GM18861 (cell line): ENCODE data around the gene ZNF566.

Experiments
- ATAC-seq: cut with Tn5 transposase; IDR thresholded peaks from one replicate; pipeline ENCODE4 v1.9.1; 2021; ENCODE audit not compliant: unreplicated experiment

The ZNF566 gene

GRCh38 chr19:36449059-36449670, 40.2 kb downstream of the ZNF566 start:
- no peak for ATAC-seq

GRCh38 chr19:36441339-36441738, 48.0 kb downstream of the ZNF566 start:
- no peak for ATAC-seq

- no peak for ATAC-seq
Measured at GRCh38 chr19:36436531-36436930, 52.8 kb downstream of the ZNF566 start.

GRCh38 chr19:36423925-36424324, 65.4 kb downstream of the ZNF566 start:
- no peak for ATAC-seq

DNA sequence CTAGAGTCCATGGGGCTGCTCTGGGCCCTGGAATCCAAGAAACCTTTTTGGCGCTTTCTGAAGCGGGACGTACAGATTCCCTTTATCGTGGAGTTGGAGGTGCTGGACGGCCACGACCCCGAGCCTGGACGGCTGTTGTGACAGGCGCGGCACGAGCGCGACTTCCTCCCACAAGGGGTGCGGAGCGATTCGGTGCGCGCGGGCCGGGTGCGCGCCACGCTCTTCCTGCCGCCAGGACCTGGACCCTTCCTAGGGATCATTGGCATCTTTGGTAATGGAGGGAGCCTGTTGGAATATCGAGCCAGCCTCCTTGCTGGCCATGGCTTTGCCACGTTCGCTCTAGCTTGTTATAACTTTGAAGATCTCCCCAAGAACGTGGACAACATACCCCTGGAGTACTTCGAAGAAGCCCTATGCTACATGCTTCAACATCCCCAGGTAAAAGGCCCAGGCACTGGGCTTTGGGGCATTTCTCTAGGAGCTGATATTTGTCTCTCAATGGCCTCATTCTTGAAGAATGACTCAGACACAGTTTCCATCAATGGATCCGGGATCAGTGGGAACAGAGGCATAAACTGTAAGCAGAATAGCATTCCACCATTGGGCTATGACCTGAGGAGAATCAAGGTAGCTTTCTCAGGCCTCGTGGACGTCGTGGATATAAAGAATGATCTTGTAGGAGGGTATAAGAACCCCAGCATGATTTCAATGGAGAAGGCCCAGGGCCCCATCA, 67.4 kb downstream of the ZNF566 start:
- ATAC-seq: no peak

GRCh38 chr19:36420961-36421748, 68.2 kb downstream of the ZNF566 start:
- no peak for ATAC-seq

- ATAC-seq: peak; percentile 43
Measured at GRCh38 chr19:36418287-36419001, 70.9 kb downstream of the ZNF566 start, which contains the start of gene ZFP82. Gene ZFP82 (minus strand): TSS chr19:36418644. CDS start chr19:36409789, 8,855 bp downstream.

- no peak for ATAC-seq
Measured at GRCh38 chr19:36417752-36418286, 71.5 kb downstream of the ZNF566 start.

- ATAC-seq: no peak
Measured at GRCh38 chr19:36409841-36410240, 79.5 kb downstream of the ZNF566 start.

DNA sequence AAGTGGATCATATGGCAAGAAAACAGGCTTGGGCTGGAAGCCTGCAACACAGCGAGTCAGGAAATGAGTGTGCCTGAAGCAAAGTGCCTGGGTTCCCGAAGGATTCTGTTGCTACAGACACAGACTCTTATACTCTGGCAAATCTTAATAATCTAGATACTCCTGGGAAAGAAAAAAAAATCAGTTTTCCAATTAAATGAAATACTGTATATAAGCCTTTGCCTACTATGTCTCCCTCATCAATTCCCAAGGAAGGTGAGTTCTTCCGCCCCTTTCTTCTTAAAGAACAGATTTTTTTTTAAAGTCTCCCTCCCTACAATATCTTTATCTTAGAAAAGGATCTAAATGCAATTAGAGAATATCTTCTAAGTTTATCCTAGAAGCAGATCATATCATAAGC, 81.3 kb downstream of the ZNF566 start:
- ATAC-seq: no peak

- no peak for ATAC-seq
Measured at GRCh38 chr19:36404498-36404897, 84.9 kb downstream of the ZNF566 start.

DNA sequence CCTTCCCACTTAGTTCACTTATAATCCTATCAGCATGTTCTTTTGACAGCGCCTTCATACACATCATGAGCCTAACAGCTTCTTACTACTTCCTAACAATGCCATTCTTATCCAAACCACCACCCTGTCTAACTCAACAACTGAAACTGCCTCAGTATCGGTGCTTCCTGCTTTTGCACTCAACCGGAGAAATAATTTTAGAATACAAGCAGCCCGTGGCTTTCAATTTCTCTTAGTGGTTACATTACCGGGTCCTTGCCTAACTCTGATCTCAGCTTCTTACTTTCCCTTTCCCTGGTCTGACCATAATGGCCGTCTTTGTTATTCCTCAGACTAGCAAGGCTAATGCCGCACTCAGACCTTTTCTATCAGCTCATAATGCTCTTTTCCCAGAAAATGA, 87.9 kb downstream of the ZNF566 start:
- ATAC-seq: no peak

- no peak for ATAC-seq
Measured at GRCh38 chr19:36398571-36398970, 90.8 kb downstream of the ZNF566 start.
